WTC11 (cell line): Measurements from ENCODE around the gene CADM3. TPM values are rescaled to one million over a fixed set of nuclear protein-coding genes. Genes with fewer than 3 reads are reported as not detected.

Source experiments
- CBFB ChIP-seq: sonication (generic); formaldehyde crosslinking; IDR thresholded peaks from 2 replicates; pipeline ENCODE4 v1.8.1; 2022; ENCODE audit warnings: mild to moderate bottlenecking, low read depth, missing genetic modification reagents
- CREB1 ChIP-seq: sonication (generic); formaldehyde crosslinking; IDR thresholded peaks from 2 replicates; pipeline ENCODE4 v1.8.0; 2023; ENCODE audit warnings: mild to moderate bottlenecking, missing genetic modification reagents
- CREM ChIP-seq: sonication (generic); formaldehyde crosslinking; IDR thresholded peaks from 2 replicates; pipeline ENCODE4 v1.8.1; 2022; ENCODE audit warnings: mild to moderate bottlenecking, missing genetic modification reagents, moderate library complexity
- ELF4 ChIP-seq: sonication (generic); formaldehyde crosslinking; IDR thresholded peaks from 2 replicates; pipeline ENCODE4 v1.8.1; 2022; ENCODE audit warnings: low read depth, mild to moderate bottlenecking, moderate library complexity, missing genetic modification reagents
- ESRRA ChIP-seq: sonication (generic); formaldehyde crosslinking; IDR thresholded peaks from 2 replicates; pipeline ENCODE4 v1.8.1; 2022; ENCODE audit warnings: mild to moderate bottlenecking, missing genetic modification reagents, borderline replicate concordance
- FOXJ3 ChIP-seq: sonication (generic); formaldehyde crosslinking; IDR thresholded peaks from 2 replicates; pipeline ENCODE4 v1.9.0; 2021; ENCODE audit warnings: missing genetic modification reagents, mild to moderate bottlenecking, borderline replicate concordance
- MXD4 ChIP-seq: fragments of 250-450 bp; sonication (Bioruptor Pico); IDR thresholded peaks from 2 replicates; pipeline ENCODE4 v1.8.0; 2021; ENCODE audit warnings: mild to moderate bottlenecking, moderate library complexity, borderline replicate concordance
- MYBL2 ChIP-seq: sonication (generic); formaldehyde crosslinking; IDR thresholded peaks from 2 replicates; pipeline ENCODE4 v1.8.1; 2023; ENCODE audit warnings: mild to moderate bottlenecking, moderate library complexity, missing genetic modification reagents
- PRRX2 ChIP-seq: fragments of 250-450 bp; sonication (Bioruptor Pico); IDR thresholded peaks from 2 replicates; pipeline ENCODE4 v1.8.0; 2021; ENCODE audit warnings: mild to moderate bottlenecking
- RORB ChIP-seq: fragments of 250-450 bp; sonication (Bioruptor Pico); IDR thresholded peaks from 2 replicates; pipeline ENCODE4 v1.9.0; 2021; ENCODE audit warnings: mild to moderate bottlenecking
- SOX15 ChIP-seq: fragments of 250-450 bp; sonication (Bioruptor Pico); IDR thresholded peaks from 2 replicates; pipeline ENCODE4 v1.9.0; 2021; ENCODE audit warnings: mild to moderate bottlenecking
- SP1 ChIP-seq: sonication (generic); formaldehyde crosslinking; conservative IDR thresholded peaks from 2 replicates; pipeline ENCODE4 v1.8.1; 2022; ENCODE audit warnings: missing genetic modification reagents
- TCF7 ChIP-seq: sonication (generic); formaldehyde crosslinking; IDR thresholded peaks from 2 replicates; pipeline ENCODE4 v1.8.0; 2022; ENCODE audit warnings: mild to moderate bottlenecking, low read depth, missing genetic modification reagents, moderate library complexity
- ZNF396 ChIP-seq: fragments of 250-450 bp; sonication (Bioruptor Pico); IDR thresholded peaks from 2 replicates; pipeline ENCODE4 v1.8.0; 2021; ENCODE audit warnings: mild to moderate bottlenecking, moderate library complexity, borderline replicate concordance
- total RNA-seq: library from RNA; stranded (reverse); gene quantifications from 3 replicates; pipeline ENCODE4 v1.2.3, GENCODE V29; 2021
- TF ChIP-seq, protein P1 (sequence below): sonication (generic); formaldehyde crosslinking; IDR thresholded peaks from 2 replicates; pipeline ENCODE4 v1.8.0; 2022; ENCODE audit warnings: missing genetic modification reagents
- TF ChIP-seq, protein P2 (sequence below): sonication (generic); formaldehyde crosslinking; IDR thresholded peaks from 2 replicates; pipeline ENCODE4 v1.8.1; 2023; ENCODE audit warnings: mild to moderate bottlenecking, missing genetic modification reagents
- TF ChIP-seq, protein P3 (sequence below): sonication (generic); formaldehyde crosslinking; conservative IDR thresholded peaks from 2 replicates; pipeline ENCODE4 v1.8.1; 2022; ENCODE audit warnings: mild to moderate bottlenecking, missing genetic modification reagents
- TF ChIP-seq, protein P4 (sequence below): sonication (generic); formaldehyde crosslinking; IDR thresholded peaks from 2 replicates; pipeline ENCODE4 v1.8.0; 2022; ENCODE audit warnings: mild to moderate bottlenecking, missing genetic modification reagents
- TF ChIP-seq, protein P5 (sequence below): sonication (generic); formaldehyde crosslinking; IDR thresholded peaks from 2 replicates; pipeline ENCODE4 v1.8.1; 2023; ENCODE audit warnings: mild to moderate bottlenecking, missing genetic modification reagents, moderate library complexity
- TF ChIP-seq, protein P6 (sequence below): fragments of 200-600 bp; IDR thresholded peaks from 2 replicates; pipeline ENCODE4 v1.8.0; 2022; ENCODE audit warnings: antibody characterized with exemption
- TF ChIP-seq, protein P7 (sequence below): sonication (generic); formaldehyde crosslinking; IDR thresholded peaks from 2 replicates; pipeline ENCODE4 v1.8.0; 2023; ENCODE audit warnings: missing genetic modification reagents
- TF ChIP-seq, protein P8 (sequence below): sonication (generic); formaldehyde crosslinking; IDR thresholded peaks from 2 replicates; pipeline ENCODE4 v1.8.0; 2022; ENCODE audit warnings: mild to moderate bottlenecking, missing genetic modification reagents
- TF ChIP-seq, protein P9 (sequence below): sonication (generic); formaldehyde crosslinking; IDR thresholded peaks from 2 replicates; pipeline ENCODE4 v1.8.0; 2023; ENCODE audit warnings: mild to moderate bottlenecking, missing genetic modification reagents

Gene CADM3
- total RNA-seq, 1 experiment from 2014 or later, result 5.1 TPM

DNA sequence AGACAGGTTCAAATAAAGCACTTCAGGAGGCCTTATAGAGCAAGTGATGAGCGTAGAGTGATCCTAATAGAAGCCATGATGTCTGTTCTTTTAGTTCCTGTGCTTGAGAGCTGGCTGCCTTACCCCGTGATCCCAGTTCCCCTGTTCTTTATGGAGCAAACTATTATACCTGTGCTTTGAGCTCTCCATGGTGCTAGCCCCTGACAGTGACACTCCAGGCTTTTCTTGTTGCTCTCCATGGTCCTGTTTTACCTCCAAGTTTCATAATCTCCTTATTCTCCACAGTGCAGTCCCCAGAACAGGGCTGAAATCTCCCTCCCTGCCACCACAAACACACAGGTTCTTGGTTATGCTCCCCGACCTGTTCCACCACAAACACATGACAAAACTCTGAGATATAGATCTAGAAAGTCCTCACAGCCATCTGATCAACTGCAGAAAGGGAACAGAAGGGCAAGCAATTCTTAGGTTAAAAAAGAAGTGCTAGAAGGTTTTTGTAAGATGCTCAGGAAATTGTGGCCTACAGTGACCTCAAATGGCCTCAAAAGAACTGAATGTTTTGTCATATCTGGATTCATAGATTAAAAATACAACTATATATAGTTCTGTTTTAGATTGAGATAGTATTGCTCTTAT is 6.0 kb downstream of the CADM3 start (continued):
- TF ChIP-seq, protein P1, sequence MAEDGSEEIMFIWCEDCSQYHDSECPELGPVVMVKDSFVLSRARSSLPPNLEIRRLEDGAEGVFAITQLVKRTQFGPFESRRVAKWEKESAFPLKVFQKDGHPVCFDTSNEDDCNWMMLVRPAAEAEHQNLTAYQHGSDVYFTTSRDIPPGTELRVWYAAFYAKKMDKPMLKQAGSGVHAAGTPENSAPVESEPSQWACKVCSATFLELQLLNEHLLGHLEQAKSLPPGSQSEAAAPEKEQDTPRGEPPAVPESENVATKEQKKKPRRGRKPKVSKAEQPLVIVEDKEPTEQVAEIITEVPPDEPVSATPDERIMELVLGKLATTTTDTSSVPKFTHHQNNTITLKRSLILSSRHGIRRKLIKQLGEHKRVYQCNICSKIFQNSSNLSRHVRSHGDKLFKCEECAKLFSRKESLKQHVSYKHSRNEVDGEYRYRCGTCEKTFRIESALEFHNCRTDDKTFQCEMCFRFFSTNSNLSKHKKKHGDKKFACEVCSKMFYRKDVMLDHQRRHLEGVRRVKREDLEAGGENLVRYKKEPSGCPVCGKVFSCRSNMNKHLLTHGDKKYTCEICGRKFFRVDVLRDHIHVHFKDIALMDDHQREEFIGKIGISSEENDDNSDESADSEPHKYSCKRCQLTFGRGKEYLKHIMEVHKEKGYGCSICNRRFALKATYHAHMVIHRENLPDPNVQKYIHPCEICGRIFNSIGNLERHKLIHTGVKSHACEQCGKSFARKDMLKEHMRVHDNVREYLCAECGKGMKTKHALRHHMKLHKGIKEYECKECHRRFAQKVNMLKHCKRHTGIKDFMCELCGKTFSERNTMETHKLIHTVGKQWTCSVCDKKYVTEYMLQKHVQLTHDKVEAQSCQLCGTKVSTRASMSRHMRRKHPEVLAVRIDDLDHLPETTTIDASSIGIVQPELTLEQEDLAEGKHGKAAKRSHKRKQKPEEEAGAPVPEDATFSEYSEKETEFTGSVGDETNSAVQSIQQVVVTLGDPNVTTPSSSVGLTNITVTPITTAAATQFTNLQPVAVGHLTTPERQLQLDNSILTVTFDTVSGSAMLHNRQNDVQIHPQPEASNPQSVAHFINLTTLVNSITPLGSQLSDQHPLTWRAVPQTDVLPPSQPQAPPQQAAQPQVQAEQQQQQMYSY (CRISPR knock-in tag), result peak; percentile 62
- no peak for TF ChIP-seq RORB
- 0 out of 2 replicates have a peak, but pooled peaks have one; percentile 89 for TF ChIP-seq ELF4 (CRISPR knock-in tag)
- 0 out of 2 replicates have a peak, but pooled peaks have one; percentile 69 for TF ChIP-seq FOXJ3 (CRISPR knock-in tag)
- peak; percentile 95 for TF ChIP-seq ESRRA (CRISPR knock-in tag)
- peak; percentile 71; the same call in 1 of the 2 replicates for TF ChIP-seq CBFB (CRISPR knock-in tag)
- TF ChIP-seq CREB1 (CRISPR knock-in tag), result peak; percentile 97
- TF ChIP-seq, protein P2, sequence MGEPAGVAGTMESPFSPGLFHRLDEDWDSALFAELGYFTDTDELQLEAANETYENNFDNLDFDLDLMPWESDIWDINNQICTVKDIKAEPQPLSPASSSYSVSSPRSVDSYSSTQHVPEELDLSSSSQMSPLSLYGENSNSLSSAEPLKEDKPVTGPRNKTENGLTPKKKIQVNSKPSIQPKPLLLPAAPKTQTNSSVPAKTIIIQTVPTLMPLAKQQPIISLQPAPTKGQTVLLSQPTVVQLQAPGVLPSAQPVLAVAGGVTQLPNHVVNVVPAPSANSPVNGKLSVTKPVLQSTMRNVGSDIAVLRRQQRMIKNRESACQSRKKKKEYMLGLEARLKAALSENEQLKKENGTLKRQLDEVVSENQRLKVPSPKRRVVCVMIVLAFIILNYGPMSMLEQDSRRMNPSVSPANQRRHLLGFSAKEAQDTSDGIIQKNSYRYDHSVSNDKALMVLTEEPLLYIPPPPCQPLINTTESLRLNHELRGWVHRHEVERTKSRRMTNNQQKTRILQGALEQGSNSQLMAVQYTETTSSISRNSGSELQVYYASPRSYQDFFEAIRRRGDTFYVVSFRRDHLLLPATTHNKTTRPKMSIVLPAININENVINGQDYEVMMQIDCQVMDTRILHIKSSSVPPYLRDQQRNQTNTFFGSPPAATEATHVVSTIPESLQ (CRISPR knock-in tag), result peak; percentile 81; the same call in 1 of the 2 replicates
- TF ChIP-seq TCF7, result peak; percentile 96
- TF ChIP-seq, protein P3, sequence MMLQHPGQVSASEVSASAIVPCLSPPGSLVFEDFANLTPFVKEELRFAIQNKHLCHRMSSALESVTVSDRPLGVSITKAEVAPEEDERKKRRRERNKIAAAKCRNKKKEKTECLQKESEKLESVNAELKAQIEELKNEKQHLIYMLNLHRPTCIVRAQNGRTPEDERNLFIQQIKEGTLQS (CRISPR knock-in tag), result peak; percentile 50; the same call in 1 of the 2 replicates
- TF ChIP-seq, protein P4, sequence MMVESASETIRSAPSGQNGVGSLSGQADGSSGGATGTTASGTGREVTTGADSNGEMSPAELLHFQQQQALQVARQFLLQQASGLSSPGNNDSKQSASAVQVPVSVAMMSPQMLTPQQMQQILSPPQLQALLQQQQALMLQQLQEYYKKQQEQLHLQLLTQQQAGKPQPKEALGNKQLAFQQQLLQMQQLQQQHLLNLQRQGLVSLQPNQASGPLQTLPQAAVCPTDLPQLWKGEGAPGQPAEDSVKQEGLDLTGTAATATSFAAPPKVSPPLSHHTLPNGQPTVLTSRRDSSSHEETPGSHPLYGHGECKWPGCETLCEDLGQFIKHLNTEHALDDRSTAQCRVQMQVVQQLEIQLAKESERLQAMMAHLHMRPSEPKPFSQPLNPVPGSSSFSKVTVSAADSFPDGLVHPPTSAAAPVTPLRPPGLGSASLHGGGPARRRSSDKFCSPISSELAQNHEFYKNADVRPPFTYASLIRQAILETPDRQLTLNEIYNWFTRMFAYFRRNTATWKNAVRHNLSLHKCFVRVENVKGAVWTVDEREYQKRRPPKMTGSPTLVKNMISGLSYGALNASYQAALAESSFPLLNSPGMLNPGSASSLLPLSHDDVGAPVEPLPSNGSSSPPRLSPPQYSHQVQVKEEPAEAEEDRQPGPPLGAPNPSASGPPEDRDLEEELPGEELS, result peak; percentile 99
- TF ChIP-seq, protein P5, sequence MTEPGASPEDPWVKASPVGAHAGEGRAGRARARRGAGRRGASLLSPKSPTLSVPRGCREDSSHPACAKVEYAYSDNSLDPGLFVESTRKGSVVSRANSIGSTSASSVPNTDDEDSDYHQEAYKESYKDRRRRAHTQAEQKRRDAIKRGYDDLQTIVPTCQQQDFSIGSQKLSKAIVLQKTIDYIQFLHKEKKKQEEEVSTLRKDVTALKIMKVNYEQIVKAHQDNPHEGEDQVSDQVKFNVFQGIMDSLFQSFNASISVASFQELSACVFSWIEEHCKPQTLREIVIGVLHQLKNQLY (CRISPR knock-in tag), result peak; percentile 85; the same call in 1 of the 2 replicates
- TF ChIP-seq CREM (CRISPR knock-in tag), result peak; percentile 91
- TF ChIP-seq MXD4 (CRISPR knock-in tag), result peak; percentile 76; the same call in 1 of the 2 replicates
- peak; percentile 69; the same call in 1 of the 2 replicates for TF ChIP-seq PRRX2 (CRISPR knock-in tag)
- TF ChIP-seq, protein P6, sequence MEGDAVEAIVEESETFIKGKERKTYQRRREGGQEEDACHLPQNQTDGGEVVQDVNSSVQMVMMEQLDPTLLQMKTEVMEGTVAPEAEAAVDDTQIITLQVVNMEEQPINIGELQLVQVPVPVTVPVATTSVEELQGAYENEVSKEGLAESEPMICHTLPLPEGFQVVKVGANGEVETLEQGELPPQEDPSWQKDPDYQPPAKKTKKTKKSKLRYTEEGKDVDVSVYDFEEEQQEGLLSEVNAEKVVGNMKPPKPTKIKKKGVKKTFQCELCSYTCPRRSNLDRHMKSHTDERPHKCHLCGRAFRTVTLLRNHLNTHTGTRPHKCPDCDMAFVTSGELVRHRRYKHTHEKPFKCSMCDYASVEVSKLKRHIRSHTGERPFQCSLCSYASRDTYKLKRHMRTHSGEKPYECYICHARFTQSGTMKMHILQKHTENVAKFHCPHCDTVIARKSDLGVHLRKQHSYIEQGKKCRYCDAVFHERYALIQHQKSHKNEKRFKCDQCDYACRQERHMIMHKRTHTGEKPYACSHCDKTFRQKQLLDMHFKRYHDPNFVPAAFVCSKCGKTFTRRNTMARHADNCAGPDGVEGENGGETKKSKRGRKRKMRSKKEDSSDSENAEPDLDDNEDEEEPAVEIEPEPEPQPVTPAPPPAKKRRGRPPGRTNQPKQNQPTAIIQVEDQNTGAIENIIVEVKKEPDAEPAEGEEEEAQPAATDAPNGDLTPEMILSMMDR, result no peak
- TF ChIP-seq SP1, result peak; percentile 71
- peak; percentile 95 for TF ChIP-seq MYBL2 (CRISPR knock-in tag)
- no peak for TF ChIP-seq SOX15 (CRISPR knock-in tag)
- TF ChIP-seq, protein P7, sequence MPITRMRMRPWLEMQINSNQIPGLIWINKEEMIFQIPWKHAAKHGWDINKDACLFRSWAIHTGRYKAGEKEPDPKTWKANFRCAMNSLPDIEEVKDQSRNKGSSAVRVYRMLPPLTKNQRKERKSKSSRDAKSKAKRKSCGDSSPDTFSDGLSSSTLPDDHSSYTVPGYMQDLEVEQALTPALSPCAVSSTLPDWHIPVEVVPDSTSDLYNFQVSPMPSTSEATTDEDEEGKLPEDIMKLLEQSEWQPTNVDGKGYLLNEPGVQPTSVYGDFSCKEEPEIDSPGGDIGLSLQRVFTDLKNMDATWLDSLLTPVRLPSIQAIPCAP (CRISPR knock-in tag), result peak; percentile 98
- TF ChIP-seq, protein P8, sequence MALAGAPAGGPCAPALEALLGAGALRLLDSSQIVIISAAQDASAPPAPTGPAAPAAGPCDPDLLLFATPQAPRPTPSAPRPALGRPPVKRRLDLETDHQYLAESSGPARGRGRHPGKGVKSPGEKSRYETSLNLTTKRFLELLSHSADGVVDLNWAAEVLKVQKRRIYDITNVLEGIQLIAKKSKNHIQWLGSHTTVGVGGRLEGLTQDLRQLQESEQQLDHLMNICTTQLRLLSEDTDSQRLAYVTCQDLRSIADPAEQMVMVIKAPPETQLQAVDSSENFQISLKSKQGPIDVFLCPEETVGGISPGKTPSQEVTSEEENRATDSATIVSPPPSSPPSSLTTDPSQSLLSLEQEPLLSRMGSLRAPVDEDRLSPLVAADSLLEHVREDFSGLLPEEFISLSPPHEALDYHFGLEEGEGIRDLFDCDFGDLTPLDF (CRISPR knock-in tag), result peak; percentile 96
- TF ChIP-seq, protein P9, sequence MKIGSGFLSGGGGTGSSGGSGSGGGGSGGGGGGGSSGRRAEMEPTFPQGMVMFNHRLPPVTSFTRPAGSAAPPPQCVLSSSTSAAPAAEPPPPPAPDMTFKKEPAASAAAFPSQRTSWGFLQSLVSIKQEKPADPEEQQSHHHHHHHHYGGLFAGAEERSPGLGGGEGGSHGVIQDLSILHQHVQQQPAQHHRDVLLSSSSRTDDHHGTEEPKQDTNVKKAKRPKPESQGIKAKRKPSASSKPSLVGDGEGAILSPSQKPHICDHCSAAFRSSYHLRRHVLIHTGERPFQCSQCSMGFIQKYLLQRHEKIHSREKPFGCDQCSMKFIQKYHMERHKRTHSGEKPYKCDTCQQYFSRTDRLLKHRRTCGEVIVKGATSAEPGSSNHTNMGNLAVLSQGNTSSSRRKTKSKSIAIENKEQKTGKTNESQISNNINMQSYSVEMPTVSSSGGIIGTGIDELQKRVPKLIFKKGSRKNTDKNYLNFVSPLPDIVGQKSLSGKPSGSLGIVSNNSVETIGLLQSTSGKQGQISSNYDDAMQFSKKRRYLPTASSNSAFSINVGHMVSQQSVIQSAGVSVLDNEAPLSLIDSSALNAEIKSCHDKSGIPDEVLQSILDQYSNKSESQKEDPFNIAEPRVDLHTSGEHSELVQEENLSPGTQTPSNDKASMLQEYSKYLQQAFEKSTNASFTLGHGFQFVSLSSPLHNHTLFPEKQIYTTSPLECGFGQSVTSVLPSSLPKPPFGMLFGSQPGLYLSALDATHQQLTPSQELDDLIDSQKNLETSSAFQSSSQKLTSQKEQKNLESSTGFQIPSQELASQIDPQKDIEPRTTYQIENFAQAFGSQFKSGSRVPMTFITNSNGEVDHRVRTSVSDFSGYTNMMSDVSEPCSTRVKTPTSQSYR (CRISPR knock-in tag), result peak; percentile 97
- TF ChIP-seq ZNF396, result peak; percentile 93; the same call in 1 of the 2 replicates
